HL-60/S4 treated with retinoic acid at 250 ng/mL for 4 days and 3 days (cell line): ENCODE results near the gene TBC1D7.

ENCODE experiments used
- in situ Hi-C: fragments of 300-500 bp; cut with MboI; formaldehyde crosslinking; loops from 2 replicates; pipeline ENCODE4 v1.7.0; 2022; ENCODE audit warnings: low sequenced_read_pairs

The TBC1D7 gene

DNA sequence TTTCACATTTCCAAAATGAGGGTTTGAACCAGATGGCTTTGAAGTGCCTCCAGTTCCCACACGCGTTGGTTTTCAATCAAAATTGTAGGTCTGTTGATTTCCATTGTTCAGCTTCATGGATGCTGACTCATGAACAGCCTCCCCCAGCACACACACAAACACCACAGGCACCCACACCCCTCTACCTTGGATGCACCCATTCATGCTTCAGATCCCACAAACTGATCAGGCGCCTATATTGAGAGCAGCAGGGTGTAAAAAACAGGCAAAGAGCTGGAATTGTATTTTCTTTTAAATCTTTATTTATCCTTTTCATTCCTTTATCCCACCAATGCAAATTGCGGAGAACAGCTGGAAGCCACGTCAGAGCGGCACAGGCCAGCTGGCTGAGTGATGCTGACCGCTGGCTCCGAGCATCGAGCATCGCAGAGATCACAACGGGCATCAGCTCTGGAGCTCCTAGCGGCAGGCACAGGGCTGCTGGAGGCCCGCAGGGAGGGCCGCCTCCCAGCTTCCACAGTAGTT is 29.3 kb upstream of the TBC1D7 start:
- in situ Hi-C loops, result no loop called here

- in situ Hi-C loops, result no loop called here
Measured at GRCh38 chr6:13355999-13356785, 27.9 kb upstream of the TBC1D7 start.

GRCh38 chr6:13355043-13355945 is 27.0 kb upstream of the TBC1D7 start:
- in situ Hi-C loops, result no loop called here

GRCh38 chr6:13354331-13355042 is 26.1 kb upstream of the TBC1D7 start:
- in situ Hi-C loops, result no loop called here

DNA sequence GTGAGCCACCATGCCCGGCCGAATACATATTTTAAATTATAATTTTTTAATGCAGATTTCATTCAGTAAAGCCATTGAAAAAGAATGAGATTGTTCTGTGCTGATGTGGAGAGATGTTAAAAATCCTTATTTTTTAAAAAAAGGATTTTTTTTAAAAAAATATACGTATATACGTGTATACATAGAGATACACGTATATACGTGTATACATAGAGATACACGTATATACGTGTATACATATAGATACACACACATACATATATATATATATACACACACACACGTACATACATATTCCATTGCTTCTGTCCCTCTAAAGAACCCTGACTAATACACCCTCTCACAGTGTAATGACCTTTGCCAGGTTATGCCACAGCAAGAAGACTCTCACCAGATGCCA is 23.8 kb upstream of the TBC1D7 start:
- in situ Hi-C loops, result no loop called here

- in situ Hi-C loops, result no loop called here
Measured at GRCh38 chr6:13351271-13351670, 22.9 kb upstream of the TBC1D7 start.

DNA sequence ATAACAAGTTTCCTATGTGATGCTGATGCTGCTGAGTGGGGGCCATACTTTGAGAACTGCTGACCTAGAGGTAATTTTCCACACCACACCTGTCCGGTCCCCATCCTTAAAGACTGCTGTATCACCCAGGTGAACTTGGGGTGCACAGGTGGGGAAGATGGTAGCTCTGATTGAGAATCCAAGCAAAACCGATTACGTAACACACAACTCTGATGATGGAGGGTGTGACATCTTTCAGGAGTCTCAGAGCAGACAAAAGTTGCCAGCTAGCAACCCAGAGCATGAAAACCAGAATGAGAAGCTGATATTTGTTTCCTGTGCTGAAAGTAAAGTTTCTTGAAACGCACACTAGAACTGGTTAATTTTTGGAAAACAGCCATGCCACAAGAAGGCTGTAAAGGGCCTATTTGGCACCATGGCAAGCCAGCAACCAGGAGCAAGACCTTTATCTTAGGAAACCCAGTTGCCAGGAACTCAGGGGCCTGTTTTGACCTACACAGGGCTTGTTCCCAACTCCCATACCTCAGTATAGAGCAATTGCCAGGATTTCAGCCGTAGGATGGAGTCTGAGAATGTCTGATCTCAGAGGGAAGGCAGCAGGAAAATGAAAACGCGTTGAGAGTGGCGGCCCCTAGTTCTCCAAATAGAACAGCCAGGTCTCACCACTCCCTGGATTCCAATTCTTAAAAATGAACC is 21.6 kb upstream of the TBC1D7 start:
- in situ Hi-C loops, result loop anchor here (25.0 kb wide), 1 partner anchor 712 kb away; no protein-coding TSS in a partner anchor

- in situ Hi-C loops, result loop anchor here (25.0 kb wide), 1 partner anchor 714 kb away; no protein-coding TSS in a partner anchor
Measured at GRCh38 chr6:13348334-13349113, 20.2 kb upstream of the TBC1D7 start.

- in situ Hi-C loops, result loop anchor here (25.0 kb wide), 1 partner anchor 716 kb away; no protein-coding TSS in a partner anchor
Measured at GRCh38 chr6:13346245-13346644, 17.9 kb upstream of the TBC1D7 start.

DNA sequence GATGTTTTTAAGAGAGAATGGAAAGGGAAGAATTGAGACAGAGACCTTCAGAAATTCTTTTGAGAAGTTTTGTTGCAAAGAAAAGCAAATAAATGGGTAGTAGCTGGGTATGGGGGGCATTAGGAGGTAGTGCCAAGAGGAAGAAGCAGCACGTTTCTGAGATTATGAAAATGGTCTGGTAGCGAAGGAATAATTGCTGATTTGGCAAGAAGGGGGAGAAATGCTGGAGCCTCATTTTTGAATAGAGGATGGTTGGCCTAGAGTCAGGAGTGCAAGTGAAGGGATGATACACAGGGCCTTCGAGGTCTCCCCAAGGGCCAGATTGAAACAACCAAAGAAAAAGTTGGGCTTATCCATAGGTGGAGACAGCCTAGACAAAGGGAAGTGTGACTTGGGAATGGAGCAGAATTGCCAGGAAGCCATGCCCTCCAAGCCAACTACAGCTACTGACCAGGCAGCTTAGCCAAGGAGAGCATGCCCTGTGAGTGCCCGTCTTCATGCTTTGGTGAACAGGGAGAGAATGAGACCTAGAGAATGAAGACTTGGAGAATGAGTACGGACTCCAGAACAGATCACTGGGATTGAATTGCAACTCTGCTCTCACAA is 14.2 kb upstream of the TBC1D7 start:
- in situ Hi-C loops, result loop anchor here (25.0 kb wide), 1 partner anchor 720 kb away; no protein-coding TSS in a partner anchor

DNA sequence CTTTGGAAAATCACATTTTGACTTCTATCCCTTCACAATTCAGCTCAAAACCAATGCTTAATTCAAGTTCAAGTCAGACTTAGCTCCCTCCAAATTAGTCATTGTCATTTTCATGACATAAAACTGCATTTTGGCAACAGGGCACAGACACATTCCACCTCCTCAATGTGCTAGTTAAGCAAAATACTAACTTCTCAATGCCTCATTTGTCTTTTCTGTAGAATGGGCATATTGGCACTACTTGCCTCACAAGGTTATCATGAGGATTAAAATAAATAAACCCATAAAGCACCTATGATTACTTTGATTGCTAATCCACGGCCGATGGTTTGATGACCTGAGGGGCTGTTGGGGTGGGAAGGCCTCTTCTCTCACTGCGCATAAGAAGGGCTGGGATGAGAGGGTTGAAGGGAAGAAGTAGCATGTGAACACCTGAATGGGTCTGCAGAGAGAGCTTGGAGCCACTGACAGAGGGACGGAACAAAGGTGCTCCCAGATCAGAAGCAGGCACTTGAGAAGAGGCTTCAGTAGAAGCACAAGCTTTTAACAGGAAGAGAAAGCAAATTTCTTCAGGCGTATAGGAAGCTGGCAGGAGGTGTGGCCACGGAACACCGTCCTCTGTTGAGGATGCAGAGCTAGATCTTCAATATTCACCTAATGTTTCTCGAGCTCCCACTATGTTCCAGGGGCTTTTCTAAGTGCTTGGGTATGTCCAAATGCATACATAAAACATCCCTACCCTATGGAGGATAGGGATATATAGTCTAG is 11.7 kb upstream of the TBC1D7 start:
- in situ Hi-C loops, result loop anchor here (25.0 kb wide), 1 partner anchor 722 kb away; no protein-coding TSS in a partner anchor

GRCh38 chr6:13338038-13338437 is 9.7 kb upstream of the TBC1D7 start:
- in situ Hi-C loops, result loop anchor here (25.0 kb wide), 1 partner anchor 724 kb away; no protein-coding TSS in a partner anchor

- in situ Hi-C loops, result loop anchor here (25.0 kb wide), 1 partner anchor 726 kb away; no protein-coding TSS in a partner anchor
Measured at GRCh38 chr6:13336553-13336952, 8.2 kb upstream of the TBC1D7 start.

DNA sequence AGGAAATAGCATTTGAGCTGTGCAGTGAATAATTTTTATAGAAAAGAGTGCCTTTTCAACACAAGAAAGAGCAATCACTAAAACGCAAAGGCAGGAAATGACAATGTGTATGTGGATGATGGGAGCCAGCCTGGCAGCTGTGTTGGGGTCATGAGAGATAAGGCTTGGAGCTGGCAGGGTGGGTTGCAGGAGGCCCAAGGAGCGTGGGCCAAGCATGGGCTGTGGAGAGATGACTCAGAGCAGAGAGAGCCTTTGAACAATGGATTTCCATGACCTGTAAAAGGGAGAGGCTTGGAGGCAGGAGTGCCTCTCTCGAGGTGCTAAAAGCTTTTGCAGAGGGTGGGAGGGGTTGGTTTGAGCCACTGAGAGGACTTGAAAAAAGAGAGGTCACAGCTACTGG is 6.6 kb upstream of the TBC1D7 start:
- in situ Hi-C loops, result loop anchor here (25.0 kb wide), 1 partner anchor 727 kb away; no protein-coding TSS in a partner anchor

GRCh38 chr6:13332349-13332706 is 4.0 kb upstream of the TBC1D7 start:
- in situ Hi-C loops, result loop anchor here (25.0 kb wide), 1 partner anchor 730 kb away; no protein-coding TSS in a partner anchor

GRCh38 chr6:13331516-13332348 is 3.4 kb upstream of the TBC1D7 start:
- in situ Hi-C loops, result loop anchor here (25.0 kb wide), 1 partner anchor 731 kb away; no protein-coding TSS in a partner anchor

GRCh38 chr6:13328875-13329183 is 492 bp upstream of the TBC1D7 start:
- in situ Hi-C loops, result loop anchor here (10.0 to 25.0 kb wide), 2 partner anchors 134 to 733 kb away; no protein-coding TSS in a partner anchor
